BJ (cell line): Measurements from ENCODE around the gene CHCHD3. TPM values are rescaled to one million over a fixed set of nuclear protein-coding genes. Genes with fewer than 3 reads are reported as not detected.

Source experiments
- CTCF ChIA-PET: fragments of 350-600 bp; formaldehyde crosslinking; extraction: SDS; loops from one replicate; lab custom pipeline; 2021; ENCODE audit warnings: antibody characterized with exemption, inconsistent platforms; lab: Yijun Ruan, JAX
- POLR2A ChIA-PET: fragments of 300-600 bp; sonication (Branson Sonifier 250); formaldehyde crosslinking; extraction: SDS; loops from one replicate; lab custom pipeline; 2021; ENCODE audit warnings: antibody characterized with exemption; lab: Charles Lee
- DNase-seq: peaks from one replicate; pipeline ENCODE4 v3.0.0-alpha.2; 2011; ENCODE audit warnings: low read depth
- H3K27me3 ChIP-seq: 2 replicates; pipeline ENCODE4 v1.6.0; 2011; ENCODE audit warnings: low read length; ENCODE audit not compliant: control insufficient read depth, insufficient read depth
- H3K36me3 ChIP-seq: 2 replicates; pipeline ENCODE4 v1.5.1; 2011; ENCODE audit warnings: low read length; ENCODE audit not compliant: control insufficient read depth, insufficient read depth
- H3K4me3 ChIP-seq: 2 replicates; pipeline ENCODE4 v1.5.1; 2011; ENCODE audit warnings: low read depth, mild to moderate bottlenecking, control low read depth, low read length
- CTCF ChIP-seq: IDR thresholded peaks from 2 replicates; pipeline ENCODE4 v1.5.1; 2011; ENCODE audit warnings: low read depth, mild to moderate bottlenecking, control low read depth, inconsistent platforms, low read length, moderate library complexity; ENCODE audit not compliant: insufficient read depth
- polyA plus RNA-seq: library from polyadenylated mRNA; depleted of rRNA; stranded (reverse); fragments of >200 nt; gene quantifications from 2 replicates; pipeline ENCODE4 v1.2.3, GENCODE V29; 2011

CHCHD3 gene
- polyA plus RNA-seq, 1 experiment = 47.2 TPM

GRCh38 chr7:132865366-132866143 lies 216.3 kb downstream of the CHCHD3 start:
- H3K27me3 ChIP-seq = no peaks in the 10 kb centered on the region
- ChIA-PET CTCF (no interaction called here), POLR2A (interaction anchor here (0.6 kb wide), 2 partner anchors 11 to 34 kb away, joined by 3 to 4 read pairs; no protein-coding TSS in a partner anchor)
- TF ChIP-seq CTCF = no peak
- peak; percentile 76 for DNase-seq
- no peaks in the 10 kb centered on the region for H3K36me3 ChIP-seq
- no peak overlapping the region for H3K4me3 ChIP-seq

GRCh38 chr7:132861940-132862554 lies 219.8 kb downstream of the CHCHD3 start:
- no peak for TF ChIP-seq CTCF
- CTCF ChIA-PET = no interaction called here
- Histone ChIP-seq H3K36me3 (no peaks in the 10 kb centered on the region), H3K27me3 (no peaks in the 10 kb centered on the region), H3K4me3 (no peak overlapping the region)
- DNase-seq = no peak
- POLR2A ChIA-PET = no interaction called here

- ChIA-PET CTCF (interaction anchor here (1.4 kb wide), 1 partner anchor 18 kb away, joined by 3 read pairs; no protein-coding TSS in a partner anchor), POLR2A (no interaction called here)
- no peaks in the 10 kb centered on the region for H3K36me3 ChIP-seq
- no peaks in the 10 kb centered on the region for H3K27me3 ChIP-seq
- no peak overlapping the region for H3K4me3 ChIP-seq
- no peak for DNase-seq
- no peak for TF ChIP-seq CTCF
Measured at GRCh38 chr7:132861424-132861823, 220.5 kb downstream of the CHCHD3 start.

- ChIA-PET CTCF (interaction anchor here (0.8 kb wide), 1 partner anchor 94 kb away, joined by 3 read pairs; no protein-coding TSS in a partner anchor), POLR2A (no interaction called here)
- Histone ChIP-seq H3K27me3 (no peaks in the 10 kb centered on the region), H3K4me3 (no peak overlapping the region), H3K36me3 (no peaks in the 10 kb centered on the region)
- DNase-seq = no peak
- TF ChIP-seq CTCF = no peak
Measured at GRCh38 chr7:132859199-132859598, 222.7 kb downstream of the CHCHD3 start.

GRCh38 chr7:132858760-132859159 lies 223.1 kb downstream of the CHCHD3 start:
- Histone ChIP-seq H3K27me3 (no peaks in the 10 kb centered on the region), H3K36me3 (no peaks in the 10 kb centered on the region), H3K4me3 (no peak overlapping the region)
- CTCF ChIA-PET = interaction anchor here (0.8 kb wide), 1 partner anchor 93 kb away, joined by 3 read pairs; no protein-coding TSS in a partner anchor
- POLR2A ChIA-PET = no interaction called here
- DNase-seq = no peak
- no peak for TF ChIP-seq CTCF
